Bronchial epithelial cell (primary cell): ENCODE data around the gene EPHA3. TPM values are rescaled to one million over a fixed set of nuclear protein-coding genes. Genes with fewer than 3 reads are reported as not detected.
A peak's percentile ranks its signal among the peaks of the same experiment; 100 is the strongest.

Experiments used
- DNase-seq: peaks from one replicate; pipeline ENCODE4 v3.0.0-alpha.2; 2010; ENCODE audit warnings: low read depth
- FAIRE-seq: peaks from 2 replicates; lab custom pipeline; 2011; peaks lifted over from hg19 to GRCh38; lab: Jason Lieb, UNC
- H3K27me3 ChIP-seq: 2 replicates; pipeline ENCODE4 v1.5.1; 2011; ENCODE audit warnings: low read length; ENCODE audit not compliant: control insufficient read depth, insufficient read depth
- H3K36me3 ChIP-seq: 2 replicates; pipeline ENCODE4 v1.5.1; 2011; ENCODE audit warnings: low read length; ENCODE audit not compliant: control insufficient read depth, insufficient read depth
- H3K4me3 ChIP-seq: 2 replicates; pipeline ENCODE4 v1.5.1; 2011; ENCODE audit warnings: mild to moderate bottlenecking, low read depth, low read length, control low read depth
- total RNA-seq: library from RNA; depleted of rRNA; stranded (reverse); fragments of >200 nt; gene quantifications from 2 replicates; pipeline ENCODE4 v1.2.1, GENCODE V29; 2014
- TF ChIP-seq, protein P1 (sequence below): IDR thresholded peaks from 2 replicates; pipeline ENCODE4 v1.5.1; 2011; ENCODE audit warnings: mild to moderate bottlenecking, moderate library complexity, low read length, control low read depth, inconsistent platforms; ENCODE audit not compliant: insufficient read depth, severe bottlenecking

EPHA3 gene
- total RNA-seq, 1 donor from 2014 or later, result under 0.01 TPM

DNA sequence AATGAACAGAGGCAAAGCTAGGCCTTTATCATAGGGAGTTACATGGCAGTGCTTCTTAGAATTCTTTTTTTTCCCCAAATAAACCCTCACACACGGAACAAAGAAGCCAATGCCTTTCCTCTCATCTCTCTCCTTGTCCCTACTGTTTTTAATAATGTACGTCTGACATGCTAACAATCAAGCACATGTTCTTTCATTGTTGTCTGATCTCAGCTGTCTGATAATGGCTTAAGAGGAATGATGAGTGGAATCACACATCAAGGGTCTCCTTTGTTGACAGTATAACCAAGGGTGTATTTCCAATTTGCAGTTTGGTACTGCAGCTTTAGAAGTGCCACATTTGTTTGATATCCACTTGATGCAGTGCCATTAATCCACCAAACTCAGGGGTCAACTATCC lies 34.8 kb upstream of the EPHA3 start:
- Histone ChIP-seq H3K27me3 (no peaks in the 10 kb centered on the region), H3K36me3 (no peaks in the 10 kb centered on the region), H3K4me3 (no peak overlapping the region)
- DNase-seq, result no peak
- TF ChIP-seq, protein P1, sequence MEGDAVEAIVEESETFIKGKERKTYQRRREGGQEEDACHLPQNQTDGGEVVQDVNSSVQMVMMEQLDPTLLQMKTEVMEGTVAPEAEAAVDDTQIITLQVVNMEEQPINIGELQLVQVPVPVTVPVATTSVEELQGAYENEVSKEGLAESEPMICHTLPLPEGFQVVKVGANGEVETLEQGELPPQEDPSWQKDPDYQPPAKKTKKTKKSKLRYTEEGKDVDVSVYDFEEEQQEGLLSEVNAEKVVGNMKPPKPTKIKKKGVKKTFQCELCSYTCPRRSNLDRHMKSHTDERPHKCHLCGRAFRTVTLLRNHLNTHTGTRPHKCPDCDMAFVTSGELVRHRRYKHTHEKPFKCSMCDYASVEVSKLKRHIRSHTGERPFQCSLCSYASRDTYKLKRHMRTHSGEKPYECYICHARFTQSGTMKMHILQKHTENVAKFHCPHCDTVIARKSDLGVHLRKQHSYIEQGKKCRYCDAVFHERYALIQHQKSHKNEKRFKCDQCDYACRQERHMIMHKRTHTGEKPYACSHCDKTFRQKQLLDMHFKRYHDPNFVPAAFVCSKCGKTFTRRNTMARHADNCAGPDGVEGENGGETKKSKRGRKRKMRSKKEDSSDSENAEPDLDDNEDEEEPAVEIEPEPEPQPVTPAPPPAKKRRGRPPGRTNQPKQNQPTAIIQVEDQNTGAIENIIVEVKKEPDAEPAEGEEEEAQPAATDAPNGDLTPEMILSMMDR, result no peak
- FAIRE-seq, result no peak

GRCh38 chr3:89079944-89080343 lies 27.5 kb upstream of the EPHA3 start:
- H3K36me3 ChIP-seq, result no peaks in the 10 kb centered on the region
- no peaks in the 10 kb centered on the region for H3K27me3 ChIP-seq
- H3K4me3 ChIP-seq, result no peak overlapping the region
- TF ChIP-seq, protein P1, result no peak
- no peak for DNase-seq
- FAIRE-seq, result no peak

DNA sequence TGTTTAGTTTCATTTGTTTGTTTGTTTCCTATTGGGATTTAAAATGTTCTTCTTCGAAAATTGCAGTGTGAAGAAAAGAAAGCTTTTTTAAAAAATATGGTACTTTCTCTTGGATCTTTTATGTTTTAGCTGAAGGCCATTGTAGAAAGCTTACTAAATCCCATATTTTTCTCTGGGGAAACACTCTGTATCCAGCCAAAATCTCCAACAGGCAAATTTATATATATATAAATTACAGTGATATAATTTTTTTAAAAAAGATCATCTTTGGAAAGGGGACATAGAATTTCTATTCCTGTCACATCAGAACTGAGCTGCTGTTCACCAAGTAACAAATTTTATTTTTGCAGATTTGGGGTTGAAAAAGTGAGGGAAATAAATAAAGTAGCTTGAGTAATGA lies 19.6 kb upstream of the EPHA3 start:
- Histone ChIP-seq H3K27me3 (no peaks in the 10 kb centered on the region), H3K36me3 (no peaks in the 10 kb centered on the region), H3K4me3 (no peak overlapping the region)
- TF ChIP-seq, protein P1, result no peak
- FAIRE-seq, result no peak
- DNase-seq, result no peak

- peak; percentile 10 for DNase-seq
- TF ChIP-seq, protein P1, result no peak
- no peaks in the 10 kb centered on the region for H3K27me3 ChIP-seq
- H3K4me3 ChIP-seq, result no peak overlapping the region
- no peaks in the 10 kb centered on the region for H3K36me3 ChIP-seq
- no peak for FAIRE-seq
Observed at GRCh38 chr3:89098173-89098572, 9.2 kb upstream of the EPHA3 start.

- H3K36me3 ChIP-seq, result no peaks in the 10 kb centered on the region
- FAIRE-seq (no peak), DNase-seq (peak; percentile 62)
- TF ChIP-seq, protein P1, result peak; percentile 84
- no peaks in the 10 kb centered on the region for H3K27me3 ChIP-seq
- no peak overlapping the region for H3K4me3 ChIP-seq
Observed at GRCh38 chr3:89098964-89099585, 8.3 kb upstream of the EPHA3 start.

- Histone ChIP-seq H3K4me3 (no peak overlapping the region), H3K36me3 (no peaks in the 10 kb centered on the region), H3K27me3 (no peaks in the 10 kb centered on the region)
- TF ChIP-seq, protein P1, result no peak
- FAIRE-seq, result no peak
- no peak for DNase-seq
Observed at GRCh38 chr3:89101251-89101650, 6.2 kb upstream of the EPHA3 start.
